ENCODE measurements around the gene CES2.

The CES2 gene

GRCh38 chr16:66891360-66891759 is 44.0 kb upstream of the CES2 start:
- no peaks in the 10 kb centered on the region for H3K79me2 ChIP-seq (ENCODE audit: insufficient read depth, low read length)
- H3K9me2 ChIP-seq (replicated peaks; ENCODE audit: insufficient read depth, low read length): no peaks in the 10 kb centered on the region
- H3F3A ChIP-seq (ENCODE audit: insufficient read depth): no peaks in the 10 kb centered on the region
- H3K36me3 ChIP-seq (ENCODE audit: low read length): no peaks in the 10 kb centered on the region
- no peak overlapping the region for H3K4me2 ChIP-seq (ENCODE audit: low read depth, low read length, poor library complexity, severe bottlenecking)
- H2AFZ ChIP-seq (ENCODE audit: low read depth, low read length, severe bottlenecking): no peak overlapping the region
- no peaks in the 10 kb centered on the region for H3K9me3 ChIP-seq (ENCODE audit: insufficient read depth, low read length)
- no peak overlapping the region for H3K4me3 ChIP-seq (ENCODE audit: insufficient read depth, low read length, poor library complexity, severe bottlenecking)
- no peak overlapping the region for H3K27ac ChIP-seq (ENCODE audit: low read depth, low read length)
- TF ChIP-seq CTCF (IDR thresholded peaks at IDR 0.05; ENCODE audit: insufficient read depth, low read length, poor library complexity, severe bottlenecking) (no peak), EZH2phosphoT487 (conservative IDR thresholded peaks at IDR 0.05; ENCODE audit: low read length) (no peak)
- no peaks in the 10 kb centered on the region for H3K27me3 ChIP-seq (ENCODE audit: low read length)
- no peaks in the 10 kb centered on the region for H4K20me1 ChIP-seq (ENCODE audit: low read depth, low read length)
- H3K9ac ChIP-seq (ENCODE audit: low read length): no peak overlapping the region

- H3K4me2 ChIP-seq (ENCODE audit: low read depth, low read length, poor library complexity, severe bottlenecking): no peak overlapping the region
- no peaks in the 10 kb centered on the region for H3K36me3 ChIP-seq (ENCODE audit: low read length)
- H3K27me3 ChIP-seq (ENCODE audit: low read length): no peaks in the 10 kb centered on the region
- no peaks in the 10 kb centered on the region for H3K9me2 ChIP-seq (replicated peaks; ENCODE audit: insufficient read depth, low read length)
- no peaks in the 10 kb centered on the region for H3K9me3 ChIP-seq (ENCODE audit: insufficient read depth, low read length)
- no peaks in the 10 kb centered on the region for H3F3A ChIP-seq (ENCODE audit: insufficient read depth)
- TF ChIP-seq EZH2phosphoT487 (conservative IDR thresholded peaks at IDR 0.05; ENCODE audit: low read length) (no peak), CTCF (IDR thresholded peaks at IDR 0.05; ENCODE audit: insufficient read depth, low read length, poor library complexity, severe bottlenecking) (no peak)
- no peak overlapping the region for H3K4me3 ChIP-seq (ENCODE audit: insufficient read depth, low read length, poor library complexity, severe bottlenecking)
- H4K20me1 ChIP-seq (ENCODE audit: low read depth, low read length): no peaks in the 10 kb centered on the region
- H3K9ac ChIP-seq (ENCODE audit: low read length): no peak overlapping the region
- no peak overlapping the region for H3K27ac ChIP-seq (ENCODE audit: low read depth, low read length)
- H3K79me2 ChIP-seq (ENCODE audit: insufficient read depth, low read length): no peaks in the 10 kb centered on the region
- no peak overlapping the region for H2AFZ ChIP-seq (ENCODE audit: low read depth, low read length, severe bottlenecking)
These were observed 43.5 kb upstream of the CES2 start for GRCh38 chr16:66891797-66892196.

- Histone ChIP-seq H2AFZ (ENCODE audit: low read depth, low read length, severe bottlenecking) (no peak overlapping the region), H3K36me3 (ENCODE audit: low read length) (no peaks in the 10 kb centered on the region), H3K4me2 (ENCODE audit: low read depth, low read length, poor library complexity, severe bottlenecking) (no peak overlapping the region), H3K9ac (ENCODE audit: low read length) (no peak overlapping the region), H3K27ac (ENCODE audit: low read depth, low read length) (no peak overlapping the region), H3K27me3 (ENCODE audit: low read length) (no peaks in the 10 kb centered on the region), H4K20me1 (ENCODE audit: low read depth, low read length) (no peaks in the 10 kb centered on the region), H3K4me3 (ENCODE audit: insufficient read depth, low read length, poor library complexity, severe bottlenecking) (no peak overlapping the region), H3K9me3 (ENCODE audit: insufficient read depth, low read length) (no peaks in the 10 kb centered on the region), H3K9me2 (replicated peaks; ENCODE audit: insufficient read depth, low read length) (no peaks in the 10 kb centered on the region), H3F3A (ENCODE audit: insufficient read depth) (no peaks in the 10 kb centered on the region), H3K79me2 (ENCODE audit: insufficient read depth, low read length) (no peaks in the 10 kb centered on the region)
- no peak for TF ChIP-seq EZH2phosphoT487 (conservative IDR thresholded peaks at IDR 0.05; ENCODE audit: low read length)
- no peak for TF ChIP-seq CTCF (IDR thresholded peaks at IDR 0.05; ENCODE audit: insufficient read depth, low read length, poor library complexity, severe bottlenecking)
These were observed 41.3 kb upstream of the CES2 start for GRCh38 chr16:66894055-66894454.
